ENCODE results near the gene RNF121.
A peak's percentile ranks its signal among the peaks of the same experiment; 100 is the strongest.

The RNF121 gene

GRCh38 chr11:71987521-71987920 is 58.7 kb downstream of the RNF121 start:
- no peak for DNase-seq

GRCh38 chr11:71988050-71988449 is 59.2 kb downstream of the RNF121 start:
- no peak for DNase-seq

- no peak for DNase-seq
Measured at GRCh38 chr11:71990701-71991100, 61.9 kb downstream of the RNF121 start.

DNA sequence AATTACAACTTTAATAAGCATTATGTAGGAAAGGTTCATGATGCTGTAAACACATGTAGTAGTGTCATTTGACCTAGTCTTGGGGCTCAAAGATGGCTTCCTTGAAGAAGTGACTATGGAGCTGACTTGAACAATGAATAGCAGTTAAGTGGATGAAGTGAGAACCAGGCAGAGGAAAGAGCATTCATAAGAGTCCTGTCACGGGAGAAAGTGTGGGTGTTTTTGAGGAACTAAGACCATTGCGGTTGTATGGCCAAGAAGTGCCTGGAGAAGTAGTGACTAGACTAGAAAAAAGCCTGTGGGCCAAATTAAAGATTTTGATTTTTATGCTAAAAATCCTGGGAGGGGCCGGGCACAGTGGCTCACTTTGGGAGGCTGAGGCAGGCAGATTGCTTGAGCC is 62.6 kb downstream of the RNF121 start:
- no peak for DNase-seq

DNA sequence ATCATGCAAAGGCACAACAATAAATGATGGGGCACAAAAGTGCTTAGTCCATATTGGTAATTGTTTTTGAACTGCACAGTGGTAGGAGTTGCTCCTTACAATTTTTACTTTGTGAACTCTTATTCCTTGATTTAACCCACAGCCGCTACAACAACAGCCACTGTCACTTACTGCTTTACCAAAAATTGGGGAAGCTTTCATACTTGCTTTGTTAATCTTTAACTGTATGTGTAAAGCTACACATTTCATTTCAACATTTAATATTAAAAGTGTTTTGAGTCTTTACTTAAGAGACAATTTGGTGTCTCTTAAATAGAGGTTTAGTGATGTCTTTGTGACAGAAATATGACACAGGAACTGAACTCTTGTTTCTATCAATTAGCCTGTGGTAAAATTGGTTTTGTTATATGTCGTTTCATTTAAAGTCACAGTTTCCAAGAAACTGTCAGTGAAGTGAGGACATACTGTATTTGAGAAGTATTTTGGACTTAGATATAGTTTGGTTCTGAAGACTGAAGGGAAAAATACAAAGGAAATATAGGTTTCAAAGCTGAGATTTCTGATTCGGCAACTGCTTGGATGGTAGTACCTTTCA is 63.4 kb downstream of the RNF121 start:
- DNase-seq: no peak

DNA sequence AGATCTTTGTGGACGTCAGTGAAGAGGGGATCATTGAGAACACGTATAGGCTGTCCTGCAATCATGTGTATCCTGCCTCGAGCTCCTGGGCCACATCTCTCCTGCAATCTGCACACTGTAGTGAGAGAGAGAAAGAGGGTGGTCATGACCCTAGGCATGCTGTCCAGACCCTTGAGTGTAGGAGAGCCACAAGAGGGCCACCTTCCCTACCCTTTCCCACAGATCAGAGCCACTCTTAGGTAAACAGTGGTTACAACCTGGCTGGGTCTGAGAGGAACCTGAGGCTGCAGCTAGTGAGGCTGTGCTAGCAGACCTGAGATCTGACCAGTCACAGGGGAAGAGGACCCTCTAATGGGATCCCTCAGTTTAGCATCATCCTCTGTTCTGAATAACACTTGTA is 65.9 kb downstream of the RNF121 start:
- no peak for DNase-seq

- peak in 10 of 58 donors; percentile 18 to 60 (median 40) for DNase-seq
Measured at GRCh38 chr11:71995726-71996291, 67.0 kb downstream of the RNF121 start.

DNA sequence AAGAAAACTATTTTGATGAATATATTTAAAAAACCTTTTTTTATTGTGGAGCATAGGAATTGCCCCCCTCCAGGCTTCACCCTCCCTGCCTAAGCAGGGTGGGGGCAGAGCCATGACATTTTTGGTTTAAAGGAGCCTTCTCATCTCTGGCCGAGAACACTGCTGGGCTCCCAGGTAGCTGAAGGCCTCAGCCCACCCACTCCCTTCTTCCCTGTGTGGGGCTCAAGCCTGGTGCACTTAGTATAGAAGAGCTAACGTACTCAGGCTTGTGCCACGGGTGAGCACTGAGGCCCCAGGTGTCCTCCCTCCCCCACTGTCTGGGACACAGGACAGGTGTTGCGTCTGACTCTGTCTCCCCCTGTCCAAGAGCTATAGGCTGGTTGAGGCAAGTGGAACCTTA is 67.7 kb downstream of the RNF121 start:
- DNase-seq: no peak

GRCh38 chr11:71996946-71997345 is 68.1 kb downstream of the RNF121 start:
- DNase-seq: no peak

DNA sequence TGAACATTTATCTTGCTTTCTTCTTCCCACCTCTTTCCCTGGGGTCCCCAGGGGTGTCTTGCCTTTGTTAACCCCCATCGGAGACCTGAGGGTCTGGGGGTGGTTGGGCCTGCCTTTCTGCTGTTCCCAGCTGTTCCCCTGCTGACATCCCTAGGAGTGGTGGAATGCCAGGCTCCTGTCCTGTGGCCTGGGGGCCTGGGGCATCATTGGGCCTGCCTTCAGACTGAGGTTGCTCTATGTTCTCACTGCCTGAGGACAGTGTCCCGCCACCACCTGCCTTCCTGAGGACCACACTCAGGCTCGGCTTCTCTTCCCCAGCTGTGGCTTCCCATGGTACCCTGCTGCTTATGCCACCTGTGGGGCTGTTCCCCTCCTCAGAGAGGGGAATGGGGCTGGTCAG is 68.7 kb downstream of the RNF121 start:
- DNase-seq: no peak

DNA sequence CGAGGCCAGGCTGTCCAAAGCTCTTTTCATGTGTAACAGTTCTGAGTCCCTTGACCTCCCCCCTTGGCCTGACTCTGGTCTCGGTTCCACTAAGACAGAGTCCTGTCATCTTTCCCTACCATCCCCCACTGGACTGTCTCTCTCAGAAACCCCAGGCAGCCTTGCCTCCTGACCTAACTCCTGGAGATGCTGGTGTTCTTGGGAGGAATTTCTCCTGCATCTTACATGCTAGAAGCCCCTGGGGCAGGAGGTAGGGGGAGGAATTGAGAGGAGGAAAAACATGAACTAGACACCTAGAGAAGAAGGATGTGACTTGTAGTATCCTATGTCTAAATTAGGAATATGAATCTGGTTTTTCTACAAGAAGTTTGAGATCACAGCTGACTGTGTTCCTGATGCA is 69.2 kb downstream of the RNF121 start:
- no peak for DNase-seq

DNA sequence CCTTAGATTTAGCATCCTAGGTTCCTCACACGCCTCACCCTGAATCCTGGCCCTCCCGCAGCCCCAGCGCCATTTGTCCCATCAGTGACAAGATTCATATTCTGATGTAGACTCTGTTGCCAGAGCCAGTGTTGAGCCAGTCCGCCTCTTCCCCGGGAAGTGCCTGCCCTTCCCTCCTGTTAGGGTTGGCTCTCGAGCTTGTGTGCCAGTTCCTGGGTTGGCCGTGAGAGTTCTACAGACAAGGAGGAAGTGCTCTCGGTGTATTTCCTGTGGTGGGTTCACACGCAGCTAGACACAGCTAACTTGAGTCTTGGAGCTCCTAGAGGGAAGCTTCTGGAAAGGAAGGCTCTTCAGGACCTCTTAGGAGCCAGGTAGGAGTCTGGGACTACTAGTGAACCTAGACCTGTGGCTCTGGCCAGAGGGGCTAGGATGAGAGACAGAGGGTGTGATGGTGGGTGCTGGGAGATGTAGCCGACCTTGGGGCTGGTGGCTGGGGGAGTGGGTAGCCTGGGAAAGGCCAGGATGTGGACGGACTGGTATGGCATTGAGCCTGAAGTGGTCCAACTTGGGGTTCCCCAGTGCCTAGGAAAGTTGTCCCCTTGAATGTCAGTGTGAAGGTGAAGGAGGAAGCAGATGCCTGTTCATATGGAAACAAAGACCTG is 69.9 kb downstream of the RNF121 start, which contains the start of gene IL18BP:
Gene IL18BP (plus strand): TSS at position 261 of the 662 bp plus-strand sequence. CDS start 1,076 bp downstream, outside the sequence.
- DNase-seq: peak in 2 of 58 donors; percentile 17 to 31

DNA sequence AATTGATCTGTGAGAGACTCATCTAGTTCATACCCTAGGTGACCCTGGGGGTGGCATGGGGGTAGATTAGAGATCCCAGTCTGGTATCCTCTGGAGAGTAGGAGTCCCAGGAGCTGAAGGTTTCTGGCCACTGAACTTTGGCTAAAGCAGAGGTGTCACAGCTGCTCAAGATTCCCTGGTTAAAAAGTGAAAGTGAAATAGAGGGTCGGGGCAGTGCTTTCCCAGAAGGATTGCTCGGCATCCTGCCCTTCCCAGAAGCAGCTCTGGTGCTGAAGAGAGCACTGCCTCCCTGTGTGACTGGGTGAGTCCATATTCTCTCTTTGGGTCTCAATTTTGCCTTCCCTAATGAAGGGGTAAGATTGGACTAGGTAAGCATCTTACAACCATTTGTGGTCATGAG is 70.5 kb downstream of the RNF121 start:
- DNase-seq: no peak

GRCh38 chr11:71999798-72000197 is 71.0 kb downstream of the RNF121 start:
- DNase-seq: no peak

DNA sequence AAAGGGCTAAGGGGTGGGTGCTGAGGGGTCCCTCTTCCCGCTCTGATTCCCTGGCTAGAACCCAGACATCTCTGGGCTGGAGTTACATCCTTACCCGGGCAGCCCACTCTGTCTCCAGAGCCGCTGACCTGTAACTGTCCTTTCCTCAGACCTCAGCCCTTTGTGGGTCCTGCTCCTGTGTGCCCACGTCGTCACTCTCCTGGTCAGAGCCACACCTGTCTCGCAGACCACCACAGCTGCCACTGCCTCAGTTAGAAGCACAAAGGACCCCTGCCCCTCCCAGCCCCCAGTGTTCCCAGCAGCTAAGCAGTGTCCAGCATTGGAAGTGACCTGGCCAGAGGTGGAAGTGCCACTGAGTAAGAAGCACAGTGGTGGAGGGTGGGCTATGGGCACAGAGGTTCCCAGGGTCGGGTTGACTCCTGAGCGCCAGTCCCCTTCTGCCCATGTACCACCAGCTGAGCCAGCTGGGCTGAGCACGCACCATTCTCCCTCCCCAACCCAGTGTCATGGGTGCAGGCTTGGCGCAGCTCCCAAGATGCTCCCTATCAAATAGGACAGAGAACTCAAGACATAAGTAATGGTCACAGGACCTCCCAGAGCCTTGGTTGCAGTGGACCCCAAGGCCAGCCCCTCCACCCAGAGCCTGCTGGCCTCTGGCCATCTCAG is 71.5 kb downstream of the RNF121 start:
- DNase-seq: no peak

DNA sequence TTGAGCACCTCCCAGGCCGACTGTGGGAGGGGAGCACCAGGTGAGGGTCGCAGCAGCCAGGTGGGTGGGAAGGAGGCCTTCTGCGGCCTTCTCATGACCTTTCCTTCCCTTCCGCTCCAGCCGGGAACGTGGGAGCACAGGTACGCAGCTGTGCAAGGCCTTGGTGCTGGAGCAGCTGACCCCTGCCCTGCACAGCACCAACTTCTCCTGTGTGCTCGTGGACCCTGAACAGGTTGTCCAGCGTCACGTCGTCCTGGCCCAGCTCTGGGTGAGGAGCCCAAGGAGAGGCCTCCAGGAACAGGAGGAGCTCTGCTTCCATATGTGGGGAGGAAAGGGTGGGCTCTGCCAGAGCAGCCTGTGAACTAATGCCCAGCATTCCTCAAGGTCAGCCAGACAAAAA is 72.4 kb downstream of the RNF121 start:
- no peak for DNase-seq

DNA sequence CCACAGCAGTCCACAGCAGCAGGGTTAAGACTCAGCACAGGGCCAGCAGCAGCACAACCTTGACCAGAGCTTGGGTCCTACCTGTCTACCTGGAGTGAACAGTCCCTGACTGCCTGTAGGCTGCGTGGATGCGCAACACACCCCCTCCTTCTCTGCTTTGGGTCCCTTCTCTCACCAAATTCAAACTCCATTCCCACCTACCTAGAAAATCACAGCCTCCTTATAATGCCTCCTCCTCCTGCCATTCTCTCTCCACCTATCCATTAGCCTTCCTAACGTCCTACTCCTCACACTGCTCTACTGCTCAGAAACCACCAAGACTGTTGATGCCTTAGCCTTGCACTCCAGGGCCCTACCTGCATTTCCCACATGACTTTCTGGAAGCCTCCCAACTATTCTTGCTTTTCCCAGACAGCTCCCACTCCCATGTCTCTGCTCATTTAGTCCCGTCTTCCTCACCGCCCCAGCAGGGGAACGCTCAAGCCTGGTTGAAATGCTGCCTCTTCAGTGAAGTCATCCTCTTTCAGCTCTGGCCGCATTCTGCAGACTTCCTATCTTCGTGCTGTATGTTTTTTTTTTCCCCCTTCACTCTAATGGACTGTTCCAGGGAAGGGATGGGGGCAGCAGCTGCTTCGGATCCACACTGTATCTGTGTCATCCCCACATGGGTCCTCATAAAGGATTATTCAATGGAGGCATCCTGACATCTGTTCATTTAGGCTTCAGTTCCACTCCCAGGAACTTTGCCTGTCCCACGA is 73.2 kb downstream of the RNF121 start:
- no peak for DNase-seq

DNA sequence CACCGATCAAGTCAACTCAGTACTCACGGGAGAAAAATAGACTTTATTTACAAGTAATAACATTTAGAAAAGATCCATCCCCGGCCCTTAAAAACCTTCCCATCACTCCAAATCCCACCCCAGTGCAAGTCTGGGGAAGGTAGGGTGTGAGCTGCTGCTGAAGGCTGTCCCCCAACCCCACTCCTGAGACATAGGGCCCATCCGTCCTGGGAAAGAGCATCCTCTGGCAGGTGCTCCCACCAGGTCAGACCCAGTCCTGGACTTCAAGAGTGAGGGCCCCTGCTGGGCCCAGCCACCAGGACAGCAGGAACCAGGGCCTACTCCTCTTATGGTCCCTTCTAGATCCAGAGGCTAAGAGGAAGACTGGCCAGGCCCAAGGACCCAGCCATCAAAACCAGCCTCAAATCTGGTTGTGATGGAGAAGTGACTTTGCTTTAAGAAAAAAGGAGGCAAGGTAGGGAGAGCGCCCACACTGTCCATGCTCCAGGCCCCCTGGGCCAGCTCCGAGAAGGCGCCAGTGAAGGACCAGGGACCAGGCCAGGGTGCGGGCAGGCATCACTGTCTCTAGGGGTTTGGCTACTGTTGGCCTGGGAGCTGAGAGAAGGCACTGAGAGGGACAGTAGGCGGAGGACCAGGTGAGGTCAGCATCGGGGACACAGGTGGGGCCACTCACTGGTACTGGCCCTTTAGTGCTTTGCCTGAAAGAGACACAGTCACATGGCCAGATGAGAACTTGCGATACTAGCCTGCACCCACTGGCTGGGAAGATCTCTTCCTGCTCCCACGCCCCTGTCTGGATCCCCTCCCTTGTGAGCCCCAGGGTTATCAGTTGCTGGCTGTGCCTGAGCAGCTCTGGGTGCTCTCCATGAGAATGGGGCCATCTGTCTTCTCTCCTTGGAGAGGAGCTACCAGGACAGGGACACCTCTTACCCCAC is 74.3 kb downstream of the RNF121 start:
- no peak for DNase-seq

DNA sequence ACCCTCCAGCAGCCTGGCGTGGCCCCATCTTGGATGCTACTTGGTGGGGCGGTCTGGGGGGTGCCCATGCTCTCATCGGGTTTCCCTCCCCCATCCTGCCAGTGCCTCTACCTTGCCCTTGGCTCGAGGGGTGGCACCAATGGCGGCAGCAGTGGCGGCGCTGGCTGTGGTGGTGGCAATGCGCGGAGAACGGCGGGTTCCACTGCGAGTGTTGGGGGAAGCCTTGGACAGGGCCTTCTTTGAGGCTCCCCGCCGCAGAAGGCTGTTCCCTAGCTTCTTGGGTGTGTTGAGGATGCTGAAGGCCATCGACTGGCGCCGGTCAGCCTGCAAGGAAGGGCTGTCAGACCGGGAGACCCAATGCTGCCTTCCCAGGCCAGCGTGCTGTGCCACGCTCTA is 74.9 kb downstream of the RNF121 start:
- no peak for DNase-seq
